Osteoblast (primary cell): ENCODE results near the gene SCAMP1. TPM values are rescaled to one million over a fixed set of nuclear protein-coding genes. Genes with fewer than 3 reads are reported as not detected.

Experiments used
- DNase-seq: peaks from one replicate; pipeline ENCODE4 v3.0.0; 2011; ENCODE audit warnings: low spot score, mixed read lengths; ENCODE audit not compliant: insufficient read length; ENCODE audit errors: missing footprints
- H2AFZ ChIP-seq: 2 replicates; pipeline ENCODE4 v1.6.0; 2011; ENCODE audit warnings: mild to moderate bottlenecking, low read length
- H3K27ac ChIP-seq: 2 replicates; pipeline ENCODE4 v1.5.1; 2011; ENCODE audit warnings: mild to moderate bottlenecking, low read depth, low read length, moderate library complexity
- H3K27me3 ChIP-seq: 2 replicates; pipeline ENCODE4 v1.6.0; 2012; ENCODE audit warnings: mild to moderate bottlenecking, control low read depth, inconsistent platforms, low read length, moderate library complexity; ENCODE audit not compliant: insufficient read depth
- H3K36me3 ChIP-seq: 2 replicates; pipeline ENCODE4 v1.5.1; 2011; ENCODE audit warnings: mild to moderate bottlenecking, low read length, control low read depth, moderate library complexity; ENCODE audit not compliant: insufficient read depth
- H3K4me1 ChIP-seq: 2 replicates; pipeline ENCODE4 v1.5.1; 2011; ENCODE audit warnings: mild to moderate bottlenecking, low read length, control low read depth, moderate library complexity; ENCODE audit not compliant: insufficient read depth
- H3K4me2 ChIP-seq: 2 replicates; pipeline ENCODE4 v1.6.0; 2011; ENCODE audit warnings: mild to moderate bottlenecking, low read length; ENCODE audit not compliant: insufficient read depth
- H3K4me3 ChIP-seq: fragments of 200-600 bp; sonication (generic); 3 replicates; pipeline ENCODE4 v1.5.1; 2012; ENCODE audit warnings: mild to moderate bottlenecking, low read length, inconsistent platforms; ENCODE audit not compliant: insufficient read depth
- H3K79me2 ChIP-seq: 2 replicates; pipeline ENCODE4 v1.6.0; 2012; ENCODE audit warnings: mild to moderate bottlenecking, low read length, control low read depth, inconsistent platforms; ENCODE audit not compliant: insufficient read depth
- H3K9me3 ChIP-seq: 2 replicates; pipeline ENCODE4 v1.5.1; 2011; ENCODE audit warnings: low read depth, low read length, control low read depth
- H4K20me1 ChIP-seq: 2 replicates; pipeline ENCODE4 v1.6.0; 2012; ENCODE audit warnings: mild to moderate bottlenecking, low read length, control low read depth; ENCODE audit not compliant: insufficient read depth
- CTCF ChIP-seq: IDR thresholded peaks from 2 replicates; pipeline ENCODE4 v1.5.1; 2011; ENCODE audit warnings: mild to moderate bottlenecking, low read depth, low read length, moderate library complexity; ENCODE audit errors: extremely low read depth
- total RNA-seq: library from RNA; depleted of rRNA; stranded (reverse); fragments of >200 nt; gene quantifications from 2 replicates; pipeline ENCODE4 v1.2.3, GENCODE V29; 2012

The SCAMP1 gene
- total RNA-seq, 1 donor = 70.2 TPM

- Histone ChIP-seq H3K4me1 (no peaks in the 10 kb centered on the region), H3K36me3 (no peaks in the 10 kb centered on the region), H3K4me2 (no peak overlapping the region), H3K9me3 (no peaks in the 10 kb centered on the region), H4K20me1 (no peaks in the 10 kb centered on the region), H3K27me3 (no peaks in the 10 kb centered on the region), H2AFZ (peak overlapping the region; percentile 37), H3K4me3 (no peak overlapping the region), H3K27ac (no peak overlapping the region), H3K79me2 (no peaks in the 10 kb centered on the region)
- TF ChIP-seq CTCF = no peak
- DNase-seq = no peak
Observed at GRCh38 chr5:78339617-78340436, 20.6 kb upstream of the SCAMP1 start.

DNA sequence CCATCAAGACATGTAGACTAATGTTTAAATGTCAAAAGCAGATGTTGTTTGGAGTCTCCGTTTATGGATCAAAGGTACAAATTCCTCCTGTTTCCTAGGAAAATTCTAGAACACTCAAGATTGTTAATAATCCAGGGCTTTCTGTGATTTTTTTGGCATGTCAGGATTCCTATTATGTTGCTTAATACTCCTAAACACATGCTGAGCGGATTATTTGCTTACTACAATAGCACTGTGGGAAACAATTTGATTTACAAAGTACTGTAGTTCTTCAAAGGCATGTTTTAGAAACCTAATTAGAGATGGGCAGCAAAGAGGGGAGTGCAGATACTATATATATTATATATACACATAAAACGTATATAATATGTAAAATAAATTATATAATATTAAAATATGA, 19.0 kb upstream of the SCAMP1 start:
- no peak for TF ChIP-seq CTCF

GRCh38 chr5:78345485-78345884, 14.9 kb upstream of the SCAMP1 start:
- peak overlapping the region; percentile 21 for H3K4me2 ChIP-seq
- peak; percentile 21 for DNase-seq
- peak overlapping the region; percentile 10 for H3K27ac ChIP-seq
- peaks cover 9% of the 10 kb centered on the region for H3K4me1 ChIP-seq
- H3K27me3 ChIP-seq = no peaks in the 10 kb centered on the region
- no peak overlapping the region for H3K4me3 ChIP-seq
- TF ChIP-seq CTCF = no peak
- no peaks in the 10 kb centered on the region for H3K9me3 ChIP-seq
- H3K79me2 ChIP-seq = no peaks in the 10 kb centered on the region
- H2AFZ ChIP-seq = peak overlapping the region; percentile 78
- no peaks in the 10 kb centered on the region for H3K36me3 ChIP-seq
- H4K20me1 ChIP-seq = no peaks in the 10 kb centered on the region

More for the DNA sequence above, 19.0 kb upstream of the SCAMP1 start:
- Histone ChIP-seq H3K9me3 (no peaks in the 10 kb centered on the region), H2AFZ (no peak overlapping the region), H3K4me1 (peaks cover 9% of the 10 kb centered on the region), H3K27ac (no peak overlapping the region), H3K4me2 (no peak overlapping the region), H3K36me3 (no peaks in the 10 kb centered on the region), H3K27me3 (no peaks in the 10 kb centered on the region), H4K20me1 (no peaks in the 10 kb centered on the region), H3K79me2 (no peaks in the 10 kb centered on the region), H3K4me3 (no peak overlapping the region)
- DNase-seq = no peak

DNA sequence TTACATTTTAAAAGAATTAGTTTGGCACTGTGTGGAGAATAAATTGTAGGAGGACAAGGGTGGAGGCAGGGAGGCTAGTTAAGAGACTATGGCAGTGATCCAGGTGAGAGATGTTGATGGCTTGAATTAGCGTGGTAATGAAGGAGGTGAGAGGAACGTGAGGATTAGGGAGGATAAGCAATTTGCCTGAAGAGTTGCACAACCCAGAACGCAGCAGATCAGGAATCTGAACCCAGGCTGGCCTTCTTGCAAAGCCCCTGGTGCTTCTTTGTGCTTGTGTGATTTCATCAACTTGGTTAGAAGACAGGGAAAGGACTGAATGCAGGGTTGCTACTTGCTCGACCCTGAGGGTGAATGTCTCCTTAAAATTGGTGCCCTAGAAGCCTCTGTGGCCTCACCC, 6.9 kb upstream of the SCAMP1 start:
- H3K27ac ChIP-seq = no peak overlapping the region
- peaks cover 3% of the 10 kb centered on the region for H3K36me3 ChIP-seq
- no peak for TF ChIP-seq CTCF

More for the DNA sequence above, 6.9 kb upstream of the SCAMP1 start:
- no peak for DNase-seq
- Histone ChIP-seq H3K9me3 (no peaks in the 10 kb centered on the region), H3K79me2 (peaks cover 3% of the 10 kb centered on the region), H4K20me1 (no peaks in the 10 kb centered on the region), H3K27me3 (no peaks in the 10 kb centered on the region), H3K4me2 (no peak overlapping the region), H2AFZ (no peak overlapping the region), H3K4me3 (no peak overlapping the region), H3K4me1 (no peaks in the 10 kb centered on the region)
